Choroid plexus epithelial cell (primary cell): ENCODE data around the gene KCNMA1.

ENCODE experiments used
- DNase-seq: peaks from one replicate; pipeline ENCODE4 v3.0.0-alpha.2; 2010; ENCODE audit warnings: low read depth
- H3K4me3 ChIP-seq: 2 replicates; pipeline ENCODE4 v1.5.1; 2011; ENCODE audit warnings: low read depth, mild to moderate bottlenecking, control low read depth, low read length, moderate library complexity
- CTCF ChIP-seq: conservative IDR thresholded peaks from 2 replicates; pipeline ENCODE4 v1.5.1; 2011; ENCODE audit warnings: low read depth, mild to moderate bottlenecking, control low read depth, inconsistent platforms, low read length, moderate library complexity

Gene KCNMA1

GRCh38 chr10:77601488-77601887 is 36.1 kb downstream of the KCNMA1 start:
- TF ChIP-seq CTCF: no peak
- DNase-seq: no peak
- no peak overlapping the region for H3K4me3 ChIP-seq

- no peak for TF ChIP-seq CTCF
- DNase-seq: no peak
These were observed 37.0 kb downstream of the KCNMA1 start for GRCh38 chr10:77600640-77601039.

GRCh38 chr10:77599651-77600050 is 38.0 kb downstream of the KCNMA1 start:
- TF ChIP-seq CTCF: no peak
- no peak overlapping the region for H3K4me3 ChIP-seq
- no peak for DNase-seq

More at GRCh38 chr10:77600640-77601039, 37.0 kb downstream of the KCNMA1 start:
- no peak overlapping the region for H3K4me3 ChIP-seq

GRCh38 chr10:77598606-77599005 is 39.0 kb downstream of the KCNMA1 start:
- no peak for DNase-seq
- TF ChIP-seq CTCF: no peak
- H3K4me3 ChIP-seq: no peak overlapping the region

GRCh38 chr10:77597560-77597959 is 40.0 kb downstream of the KCNMA1 start:
- no peak overlapping the region for H3K4me3 ChIP-seq
- TF ChIP-seq CTCF: no peak
- no peak for DNase-seq

GRCh38 chr10:77594471-77594783 is 43.2 kb downstream of the KCNMA1 start:
- no peak for TF ChIP-seq CTCF
- H3K4me3 ChIP-seq: no peak overlapping the region
- DNase-seq: no peak

- H3K4me3 ChIP-seq: no peak overlapping the region
- DNase-seq: no peak
- TF ChIP-seq CTCF: no peak
These were observed 43.7 kb downstream of the KCNMA1 start for GRCh38 chr10:77593771-77594470.
